IMR-90 (cell line): ENCODE measurements around the gene PKIG. TPM values are rescaled to one million over a fixed set of nuclear protein-coding genes. Genes with fewer than 3 reads are reported as not detected.

Experiments
- ATAC-seq: fragments of 200-7000 bp; cut with Tn5 transposase; 2 replicates; pipeline ENCODE4 v1.9.1; 2020; ENCODE audit warnings: low read depth, mild to moderate bottlenecking, moderate library complexity
- BruUV-seq: library from RNA; stranded (reverse); fragments of 400-500 nt; replicated peaks from 2 replicates; lab custom pipeline; 2021; lab: Mats Ljungman, UMichigan
- CTCF ChIA-PET: fragments of 300-600 bp; formaldehyde crosslinking; extraction: SDS; loops from one replicate; lab custom pipeline; 2021; ENCODE audit warnings: antibody characterized with exemption; lab: Yijun Ruan, JAX
- POLR2A ChIA-PET: fragments of 300-600 bp; sonication (Branson Sonifier 250); formaldehyde crosslinking; loops from one replicate; lab custom pipeline; 2022; ENCODE audit warnings: antibody characterized with exemption; ENCODE audit not compliant: unreplicated experiment; lab: Charles Lee
- DNase-seq: peaks from one replicate; pipeline ENCODE4 v3.0.0; 2013
- H2AFZ ChIP-seq: replicated peaks from 2 replicates; pipeline ENCODE3; 2013; ENCODE audit warnings: low read length, mild to moderate bottlenecking; ENCODE audit not compliant: poor library complexity
- H2AK5ac ChIP-seq: 2 replicates; pipeline ENCODE4 v1.6.1; 2013; ENCODE audit warnings: low read depth, low read length, inconsistent platforms
- H2AK9ac ChIP-seq: replicated peaks from 2 replicates; pipeline ENCODE3; 2013; ENCODE audit warnings: mild to moderate bottlenecking, low read depth, low read length, moderate library complexity; ENCODE audit not compliant: poor library complexity
- H2BK120ac ChIP-seq: 2 replicates; pipeline ENCODE4 v1.6.1; 2013; ENCODE audit warnings: low read depth, low read length, inconsistent platforms
- H2BK15ac ChIP-seq: 3 replicates; pipeline ENCODE4 v1.6.1; 2013; ENCODE audit warnings: low read depth, low read length, inconsistent platforms
- H2BK20ac ChIP-seq: 2 replicates; pipeline ENCODE4 v1.6.1; 2013; ENCODE audit warnings: low read depth, mild to moderate bottlenecking, inconsistent platforms, low read length, moderate library complexity
- H2BK5ac ChIP-seq: 2 replicates; pipeline ENCODE4 v1.6.1; 2013; ENCODE audit warnings: mild to moderate bottlenecking, low read depth, low read length, inconsistent platforms; ENCODE audit not compliant: poor library complexity, severe bottlenecking
- H3K14ac ChIP-seq: replicated peaks from 2 replicates; pipeline ENCODE4 v1.6.1; 2013; ENCODE audit warnings: low read depth, low read length, inconsistent platforms
- H3K18ac ChIP-seq: 2 replicates; pipeline ENCODE4 v1.6.1; 2013; ENCODE audit warnings: low read depth, low read length, control low read depth
- H3K23ac ChIP-seq: 2 replicates; pipeline ENCODE4 v1.6.1; 2013; ENCODE audit warnings: low read depth, low read length, inconsistent platforms
- H3K27ac ChIP-seq: 2 replicates; pipeline ENCODE4 v1.5.1; 2013; ENCODE audit warnings: mild to moderate bottlenecking, control low read depth, low read length; ENCODE audit not compliant: insufficient read depth
- H3K27me3 ChIP-seq: 2 replicates; pipeline ENCODE4 v1.6.1; 2013; ENCODE audit warnings: low read length; ENCODE audit not compliant: control insufficient read depth, insufficient read depth
- H3K36me3 ChIP-seq: 2 replicates; pipeline ENCODE4 v1.6.1; 2013; ENCODE audit warnings: low read length, mixed read lengths; ENCODE audit not compliant: control insufficient read depth, insufficient read depth
- H3K4ac ChIP-seq: 2 replicates; pipeline ENCODE4 v1.6.1; 2013; ENCODE audit warnings: low read depth, low read length, inconsistent platforms
- H3K4me1 ChIP-seq: 2 replicates; pipeline ENCODE4 v1.6.1; 2013; ENCODE audit warnings: low read length, mixed read lengths; ENCODE audit not compliant: control insufficient read depth, insufficient read depth
- H3K4me2 ChIP-seq: 2 replicates; pipeline ENCODE4 v1.6.1; 2013; ENCODE audit warnings: low read depth, mild to moderate bottlenecking, control low read depth, low read length, moderate library complexity
- H3K4me3 ChIP-seq: 2 replicates; pipeline ENCODE4 v1.5.1; 2013; ENCODE audit warnings: low read depth, mild to moderate bottlenecking, control low read depth, low read length, moderate library complexity; ENCODE audit not compliant: insufficient read depth
- H3K56ac ChIP-seq: 2 replicates; pipeline ENCODE4 v1.6.1; 2013; ENCODE audit warnings: low read length, inconsistent platforms; ENCODE audit not compliant: insufficient read depth; ENCODE audit errors: extremely low read depth
- H3K79me1 ChIP-seq, 2 experiments: 2 replicates each; pipeline ENCODE4 v1.6.1; 2013; ENCODE audit warnings: low read length in 2 of 2, inconsistent platforms in 1 of 2, low read depth in 1 of 2
- H3K9ac ChIP-seq: 2 replicates; pipeline ENCODE4 v1.6.1; 2013; ENCODE audit warnings: low read depth, low read length, control low read depth
- H3K9me1 ChIP-seq: 2 replicates; pipeline ENCODE4 v1.6.1; 2013; ENCODE audit warnings: low read length, inconsistent platforms; ENCODE audit not compliant: insufficient read depth
- H3K9me3 ChIP-seq: 2 replicates; pipeline ENCODE4 v1.6.1; 2013; ENCODE audit warnings: low read length; ENCODE audit not compliant: control insufficient read depth, insufficient read depth
- H4K20me1 ChIP-seq: 2 replicates; pipeline ENCODE4 v1.6.1; 2013; ENCODE audit warnings: low read length, inconsistent platforms; ENCODE audit not compliant: insufficient read depth
- H4K5ac ChIP-seq: 2 replicates; pipeline ENCODE4 v1.6.1; 2013; ENCODE audit warnings: mild to moderate bottlenecking, low read depth, low read length, control low read depth
- H4K8ac ChIP-seq, 2 experiments: 2 replicates each; pipeline ENCODE4 v1.6.1; 2013; ENCODE audit warnings: low read depth in 2 of 2, low read length in 2 of 2, control low read depth in 1 of 2, inconsistent platforms in 1 of 2
- H4K91ac ChIP-seq: 2 replicates; pipeline ENCODE4 v1.6.1; 2013; ENCODE audit warnings: low read depth, low read length, inconsistent platforms; ENCODE audit not compliant: insufficient read depth
- BHLHE40 ChIP-seq: fragments of 150-350 bp; IDR thresholded peaks from 2 replicates; pipeline ENCODE4 v1.6.1; 2016; ENCODE audit warnings: mild to moderate bottlenecking, low read depth, low read length
- CEBPB ChIP-seq: IDR thresholded peaks from 2 replicates; pipeline ENCODE4 v1.6.1; 2012; ENCODE audit warnings: low read depth, low read length, improper control_type of control experiment
- CHD1 ChIP-seq: IDR thresholded peaks from 2 replicates; pipeline ENCODE4 v1.6.1; 2012; ENCODE audit warnings: low read depth, low read length, improper control_type of control experiment
- CTCF ChIP-seq: conservative IDR thresholded peaks from 2 replicates; pipeline ENCODE4 v1.5.1; 2012; ENCODE audit warnings: mild to moderate bottlenecking, low read depth, low read length, improper control_type of control experiment
- ELK1 ChIP-seq: fragments of 150-350 bp; IDR thresholded peaks from 2 replicates; pipeline ENCODE4 v1.6.1; 2016; ENCODE audit warnings: low read depth, mild to moderate bottlenecking, low read length, moderate library complexity, borderline replicate concordance
- FOS ChIP-seq: fragments of 150-350 bp; IDR thresholded peaks from 2 replicates; pipeline ENCODE4 v1.6.1; 2016; ENCODE audit warnings: low read depth, low read length
- MAFK ChIP-seq: IDR thresholded peaks from 2 replicates; pipeline ENCODE4 v1.6.1; 2012; ENCODE audit warnings: low read depth, low read length, improper control_type of control experiment
- MAZ ChIP-seq: IDR thresholded peaks from 2 replicates; pipeline ENCODE4 v1.6.1; 2012; ENCODE audit warnings: low read depth, mild to moderate bottlenecking, low read length, improper control_type of control experiment, moderate library complexity, borderline replicate concordance
- MXI1 ChIP-seq: IDR thresholded peaks from 2 replicates; pipeline ENCODE4 v1.6.1; 2012; ENCODE audit warnings: low read depth, mild to moderate bottlenecking, low read length, moderate library complexity, borderline replicate concordance
- NFE2L2 ChIP-seq: fragments of 150-350 bp; IDR thresholded peaks from 2 replicates; pipeline ENCODE4 v1.6.1; 2016; ENCODE audit warnings: low read depth, mild to moderate bottlenecking, low read length
- POLR2A ChIP-seq: IDR thresholded peaks from 2 replicates; pipeline ENCODE4 v1.6.1; 2012; ENCODE audit warnings: mild to moderate bottlenecking, low read depth, low read length
- RAD21 ChIP-seq: IDR thresholded peaks from 2 replicates; pipeline ENCODE4 v1.6.1; 2012; ENCODE audit warnings: low read length, improper control_type of control experiment
- RCOR1 ChIP-seq: IDR thresholded peaks from 2 replicates; pipeline ENCODE4 v1.6.1; 2012; ENCODE audit warnings: mild to moderate bottlenecking, low read length, improper control_type of control experiment; ENCODE audit not compliant: insufficient replicate concordance
- RFX5 ChIP-seq: IDR thresholded peaks from 2 replicates; pipeline ENCODE4 v1.8.0; 2012; ENCODE audit warnings: low read depth, mild to moderate bottlenecking, low read length, moderate library complexity
- SMC3 ChIP-seq: fragments of 150-350 bp; IDR thresholded peaks from 2 replicates; pipeline ENCODE4 v1.6.1; 2016; ENCODE audit warnings: low read depth, mild to moderate bottlenecking, antibody characterized with exemption, low read length, moderate library complexity
- USF2 ChIP-seq: fragments of 150-350 bp; IDR thresholded peaks from 2 replicates; pipeline ENCODE4 v1.6.1; 2017; ENCODE audit warnings: mild to moderate bottlenecking, antibody characterized with exemption, low read length, low read depth
- WGBS, 2 experiments: methylation state at CpG; one replicate each; pipeline versions ENCODE4 v1.1.5 to v1.1.7; 2013; ENCODE audit warnings: missing lambda C conversion rate in 2 of 2; ENCODE audit not compliant: insufficient read length in 1 of 2; ENCODE audit errors: extremely low coverage in 2 of 2; 5-methylcytosine and 5-hydroxymethylcytosine counted together
- dilution Hi-C: fragments of 300-500 bp; cut with HindIII; formaldehyde crosslinking; loops from one replicate; pipeline ENCODE4 v1.14.3; 2018; ENCODE audit warnings: low sequenced_read_pairs; ENCODE audit not compliant: unreplicated experiment
- in situ Hi-C: fragments of 300-500 bp; cut with MboI; formaldehyde crosslinking; loops from 3 replicates; pipeline ENCODE4 v1.14.3; 2019; ENCODE audit warnings: low sequenced_read_pairs, inconsistent platforms, mixed read lengths
- intact Hi-C: fragments of 100-400 bp; cut with micrococcal nuclease; formaldehyde crosslinking; loops from 2 replicates; pipeline ENCODE4 v1.10.0; 2022
- polyA plus RNA-seq, 3 experiments: library from polyadenylated mRNA; depleted of rRNA; stranded (reverse); fragments of >200 nt; gene quantifications; 2 replicates each; pipeline ENCODE4 v1.2.3, GENCODE V29; 2012; ENCODE audit warnings: low replicate concordance in 1 of 3
- total RNA-seq: library from RNA; depleted of rRNA; stranded (reverse); fragments of >200 nt; gene quantifications from 2 replicates; pipeline ENCODE4 v1.2.3, GENCODE V29; 2012

The PKIG gene
- total and polyA plus RNA-seq, 2 of the 4 experiments (the other 2 are of a cell fraction) = 78.3 to 89.6 TPM

DNA sequence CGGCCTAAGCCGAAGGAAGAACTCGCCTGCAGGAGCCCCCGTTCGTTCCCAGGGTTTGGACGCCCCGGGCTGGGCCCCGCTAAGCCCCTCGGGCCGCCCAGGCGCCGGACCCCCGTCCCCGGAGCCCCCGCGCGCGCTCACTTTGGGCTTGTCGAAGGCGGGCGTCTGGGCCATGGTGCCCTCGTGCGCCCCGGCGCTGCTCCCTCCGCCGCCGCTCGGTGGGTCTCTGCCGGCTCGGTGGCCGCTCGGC is 69.0 kb downstream of the PKIG start:
- no peak for DNase-seq
- in situ Hi-C loops (no loop called here), intact Hi-C loops (no loop called here), dilution Hi-C loops (no loop called here)
- Histone ChIP-seq H3K4me2 (peak overlapping the region; percentile 71), H3K9me3 (peaks cover 5% of the 10 kb centered on the region; the same call in 1 of the 2 replicates), H2BK5ac (no peak overlapping the region), H3K18ac (no peak overlapping the region), H3K9me1 (peaks cover 4% of the 10 kb centered on the region; the same call in 1 of the 2 replicates), H4K20me1 (no peaks in the 10 kb centered on the region), H2BK20ac (no peak overlapping the region), H2BK120ac (no peak overlapping the region), H2AK5ac (no peak overlapping the region), H4K91ac (no peak overlapping the region), H3K4ac (0 out of 2 replicates have a peak overlapping the region, but pooled peaks have one; percentile 3), H3K27me3 (peaks cover 27% of the 10 kb centered on the region), H3K56ac (no peak overlapping the region), H2AK9ac (peak overlapping the region; percentile 2), H3K9ac (peak overlapping the region; percentile 12; the same call in 1 of the 2 replicates), H3K23ac (no peak overlapping the region), H3K4me3 (peak overlapping the region; percentile 94), H3K14ac (no peak overlapping the region), H2AFZ (peak overlapping the region; percentile 85), H4K8ac (no peak overlapping the region), H3K79me1 (peaks cover 0 to 4% of the 10 kb centered on the region in 2 experiments; a peak in 2 of 4 replicates), H2BK15ac (no peak overlapping the region), H3K4me1 (peaks cover 6% of the 10 kb centered on the region), H4K5ac (no peak overlapping the region), H3K27ac (no peak overlapping the region), H3K36me3 (no peaks in the 10 kb centered on the region)
- ATAC-seq = no peak
- ChIA-PET CTCF (no interaction called here), POLR2A (no interaction called here)
- no TSS peak for BruUV-seq
- WGBS, 2 experiments = 0% methylated on average over 23 of the region's 33 CpGs; no CpG with 5 or more reads in 1 of the 2 experiments
- no peak for TF ChIP-seq CEBPB
- TF ChIP-seq BHLHE40 = no peak
- TF ChIP-seq RCOR1 = no peak
- TF ChIP-seq NFE2L2 = no peak
- no peak for TF ChIP-seq SMC3
- TF ChIP-seq MAFK = no peak
- no peak for TF ChIP-seq CTCF
- TF ChIP-seq ELK1 = no peak
- TF ChIP-seq RAD21 = no peak
- TF ChIP-seq USF2 = no peak
- TF ChIP-seq MAZ = no peak
- TF ChIP-seq POLR2A = no peak
- no peak for TF ChIP-seq RFX5
- no peak for TF ChIP-seq CHD1
- no peak for TF ChIP-seq FOS
- TF ChIP-seq MXI1 = no peak
